M059J (cell line): ENCODE data around the gene CA4. TPM values are rescaled to one million over a fixed set of nuclear protein-coding genes. Genes with fewer than 3 reads are reported as not detected.

Source experiments
- DNase-seq: peaks from one replicate; pipeline ENCODE4 v3.0.0-alpha.2; 2012; ENCODE audit warnings: low read depth
- total RNA-seq: library from RNA; depleted of rRNA; stranded (reverse); fragments of >200 nt; shearing (Covaris generic); gene quantifications from 2 replicates; pipeline ENCODE4 v1.2.3, GENCODE V29; 2014

CA4 gene
- total RNA-seq, 1 experiment from 2014 or later: not detected

- peak; percentile 83 for DNase-seq
These were observed 5.0 kb downstream of the CA4 start for GRCh38 chr17:60154616-60155426.

- DNase-seq: no peak
These were observed 5.6 kb downstream of the CA4 start for GRCh38 chr17:60155427-60155814.

GRCh38 chr17:60155815-60156214, 6.0 kb downstream of the CA4 start:
- no peak for DNase-seq

- no peak for DNase-seq
These were observed 7.0 kb downstream of the CA4 start for GRCh38 chr17:60156746-60157145.

GRCh38 chr17:60157487-60158040, 7.8 kb downstream of the CA4 start:
- DNase-seq: no peak

GRCh38 chr17:60158751-60159478, 9.1 kb downstream of the CA4 start:
- no peak for DNase-seq

GRCh38 chr17:60159479-60159866, 9.7 kb downstream of the CA4 start:
- no peak for DNase-seq

GRCh38 chr17:60160829-60161501, 11.2 kb downstream of the CA4 start:
- no peak for DNase-seq

- no peak for DNase-seq
These were observed 12.0 kb downstream of the CA4 start for GRCh38 chr17:60161598-60162330.

- no peak for DNase-seq
These were observed 13.5 kb downstream of the CA4 start for GRCh38 chr17:60163108-60163784.

GRCh38 chr17:60164164-60164563, 14.4 kb downstream of the CA4 start:
- no peak for DNase-seq

GRCh38 chr17:60164697-60165096, 14.9 kb downstream of the CA4 start:
- peak; percentile 30 for DNase-seq

GRCh38 chr17:60165223-60165622, 15.4 kb downstream of the CA4 start:
- DNase-seq: no peak

- no peak for DNase-seq
These were observed 16.2 kb downstream of the CA4 start for GRCh38 chr17:60165971-60166370.

GRCh38 chr17:60167065-60167741, 17.4 kb downstream of the CA4 start:
- DNase-seq: peak; percentile 63

GRCh38 chr17:60168654-60169053, 18.9 kb downstream of the CA4 start:
- DNase-seq: peak; percentile 56

- peak; percentile 29 for DNase-seq
These were observed 20.4 kb downstream of the CA4 start for GRCh38 chr17:60169921-60170817.

GRCh38 chr17:60170835-60171752, 21.3 kb downstream of the CA4 start:
- no peak for DNase-seq
